Subcutaneous preadipocyte (primary cell): ENCODE data around the gene THSD7A. TPM values are rescaled to one million over a fixed set of nuclear protein-coding genes. Genes with fewer than 3 reads are reported as not detected.

Source experiments
- total RNA-seq: library from RNA; depleted of rRNA; stranded (reverse); fragments of >200 nt; gene quantifications from 2 replicates; pipeline ENCODE4 v1.2.3, GENCODE V29; 2012

Gene THSD7A, protein sequence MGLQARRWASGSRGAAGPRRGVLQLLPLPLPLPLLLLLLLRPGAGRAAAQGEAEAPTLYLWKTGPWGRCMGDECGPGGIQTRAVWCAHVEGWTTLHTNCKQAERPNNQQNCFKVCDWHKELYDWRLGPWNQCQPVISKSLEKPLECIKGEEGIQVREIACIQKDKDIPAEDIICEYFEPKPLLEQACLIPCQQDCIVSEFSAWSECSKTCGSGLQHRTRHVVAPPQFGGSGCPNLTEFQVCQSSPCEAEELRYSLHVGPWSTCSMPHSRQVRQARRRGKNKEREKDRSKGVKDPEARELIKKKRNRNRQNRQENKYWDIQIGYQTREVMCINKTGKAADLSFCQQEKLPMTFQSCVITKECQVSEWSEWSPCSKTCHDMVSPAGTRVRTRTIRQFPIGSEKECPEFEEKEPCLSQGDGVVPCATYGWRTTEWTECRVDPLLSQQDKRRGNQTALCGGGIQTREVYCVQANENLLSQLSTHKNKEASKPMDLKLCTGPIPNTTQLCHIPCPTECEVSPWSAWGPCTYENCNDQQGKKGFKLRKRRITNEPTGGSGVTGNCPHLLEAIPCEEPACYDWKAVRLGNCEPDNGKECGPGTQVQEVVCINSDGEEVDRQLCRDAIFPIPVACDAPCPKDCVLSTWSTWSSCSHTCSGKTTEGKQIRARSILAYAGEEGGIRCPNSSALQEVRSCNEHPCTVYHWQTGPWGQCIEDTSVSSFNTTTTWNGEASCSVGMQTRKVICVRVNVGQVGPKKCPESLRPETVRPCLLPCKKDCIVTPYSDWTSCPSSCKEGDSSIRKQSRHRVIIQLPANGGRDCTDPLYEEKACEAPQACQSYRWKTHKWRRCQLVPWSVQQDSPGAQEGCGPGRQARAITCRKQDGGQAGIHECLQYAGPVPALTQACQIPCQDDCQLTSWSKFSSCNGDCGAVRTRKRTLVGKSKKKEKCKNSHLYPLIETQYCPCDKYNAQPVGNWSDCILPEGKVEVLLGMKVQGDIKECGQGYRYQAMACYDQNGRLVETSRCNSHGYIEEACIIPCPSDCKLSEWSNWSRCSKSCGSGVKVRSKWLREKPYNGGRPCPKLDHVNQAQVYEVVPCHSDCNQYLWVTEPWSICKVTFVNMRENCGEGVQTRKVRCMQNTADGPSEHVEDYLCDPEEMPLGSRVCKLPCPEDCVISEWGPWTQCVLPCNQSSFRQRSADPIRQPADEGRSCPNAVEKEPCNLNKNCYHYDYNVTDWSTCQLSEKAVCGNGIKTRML (N-terminal part only)
- total RNA-seq = under 0.01 TPM in 2 replicates

DNA sequence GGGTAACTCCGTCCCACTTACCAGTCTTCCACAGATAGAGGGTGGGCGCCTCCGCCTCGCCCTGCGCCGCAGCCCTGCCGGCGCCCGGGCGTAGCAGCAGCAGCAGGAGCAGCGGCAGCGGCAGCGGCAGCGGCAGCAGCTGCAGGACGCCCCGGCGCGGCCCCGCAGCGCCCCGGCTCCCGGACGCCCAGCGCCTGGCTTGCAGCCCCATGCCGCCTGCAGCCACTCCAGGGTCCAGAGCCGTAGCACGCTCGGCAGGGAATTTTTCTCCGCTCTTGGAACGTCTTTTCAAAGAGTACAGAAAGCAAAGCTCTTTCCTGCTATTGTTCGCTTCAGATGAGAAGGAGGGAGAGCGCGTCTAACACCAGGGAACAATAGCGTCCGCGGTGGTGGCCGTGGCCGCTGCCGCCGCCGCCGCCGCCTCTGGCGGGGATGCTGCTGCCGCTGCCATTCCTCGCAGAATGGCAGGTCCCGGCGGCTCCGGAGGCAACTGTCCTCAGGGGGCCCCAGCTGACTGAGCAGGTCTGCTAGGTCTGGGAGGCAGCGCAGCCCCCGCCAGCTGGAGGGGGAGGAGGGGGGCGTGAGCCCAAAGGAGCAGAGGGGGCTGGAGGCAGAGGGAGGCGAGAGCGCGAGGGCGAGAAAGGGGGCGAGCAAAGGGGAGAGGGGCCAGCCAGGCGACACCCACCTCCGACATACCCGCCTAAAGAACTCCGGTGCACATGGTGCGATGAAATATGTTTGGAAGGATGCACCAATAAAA is at the start of gene THSD7A:
Gene THSD7A, minus strand, starts transcription at position 463 of the 760 bp plus-strand sequence. Its CDS starts 252 bp downstream, at position 211.

